Mesenteric fat pad (tissue), 1 donor: ENCODE data around the gene CD33. TPM values are rescaled to one million over a fixed set of nuclear protein-coding genes. Genes with fewer than 3 reads are reported as not detected.

ENCODE experiments used
- DNase-seq: peaks from one replicate; pipeline ENCODE4 v3.0.0-alpha.2; 2020; ENCODE audit warnings: low spot score
- microRNA-seq: library from miRNA; unstranded; fragments of <30 nt; microRNA quantifications from one replicate; pipeline ENCODE4 v1.2.0, GENCODE V29; 2020; ENCODE audit warnings: borderline number of aligned reads
- total RNA-seq: library from RNA; stranded (reverse); fragmentation: NEBNext Ultra II Directional; extraction: Animal tissue kit (Norgen Biotek cat#: 25700); gene quantifications from one replicate; pipeline ENCODE4 v1.2.1, GENCODE V29; 2021
- donor health status: DM: yes; HTN: yes; CAD: no.

CD33 gene
- total RNA-seq, 1 donor from 2014 or later, result 18.6 TPM

DNA sequence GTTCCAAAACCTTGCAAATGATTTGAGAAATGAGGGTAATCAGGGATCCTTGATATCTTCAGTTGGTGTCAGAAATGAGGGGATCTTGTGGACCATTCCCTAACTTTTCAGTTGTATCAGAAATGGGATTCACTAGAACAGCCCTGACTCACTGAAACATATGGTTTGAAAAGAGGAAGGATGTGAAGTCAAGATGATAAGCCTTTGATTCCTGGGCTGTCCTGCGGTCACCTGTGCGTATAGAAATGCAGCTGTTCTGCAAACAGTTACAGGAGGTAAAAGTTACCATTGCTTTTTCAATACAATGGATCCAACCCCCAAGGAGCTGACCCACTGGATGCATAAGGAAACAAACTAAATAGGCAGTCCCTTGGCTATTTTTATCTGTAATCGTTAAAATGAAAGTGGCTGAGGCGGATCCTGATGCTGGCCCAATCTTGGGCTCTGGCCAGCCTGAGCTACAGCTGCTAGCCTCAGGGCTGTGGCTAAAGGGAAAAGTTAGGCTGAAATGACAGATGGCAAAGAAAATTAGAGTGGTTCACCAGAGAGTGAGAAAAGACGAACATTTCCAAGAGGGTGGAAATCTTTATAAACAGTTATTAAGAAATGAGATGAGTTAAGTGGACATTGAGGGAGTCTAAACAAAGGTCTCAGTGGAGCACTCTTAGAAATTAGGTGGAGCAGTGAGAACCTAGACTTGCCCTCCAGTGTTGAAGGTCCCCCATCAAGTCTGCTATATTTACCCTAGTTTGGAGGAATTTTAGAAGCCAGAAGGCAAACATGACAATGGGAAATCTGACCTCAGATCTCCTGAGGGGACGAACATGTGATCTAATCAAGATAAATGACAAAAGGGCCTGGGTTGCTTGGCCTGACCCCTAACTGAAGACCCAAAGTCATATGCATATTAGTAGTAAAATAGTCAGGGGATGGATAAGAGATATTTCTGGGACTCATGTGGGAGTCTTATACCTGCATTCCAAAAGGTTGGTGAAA, 33.6 kb downstream of the CD33 start:
- DNase-seq, result no peak

DNA sequence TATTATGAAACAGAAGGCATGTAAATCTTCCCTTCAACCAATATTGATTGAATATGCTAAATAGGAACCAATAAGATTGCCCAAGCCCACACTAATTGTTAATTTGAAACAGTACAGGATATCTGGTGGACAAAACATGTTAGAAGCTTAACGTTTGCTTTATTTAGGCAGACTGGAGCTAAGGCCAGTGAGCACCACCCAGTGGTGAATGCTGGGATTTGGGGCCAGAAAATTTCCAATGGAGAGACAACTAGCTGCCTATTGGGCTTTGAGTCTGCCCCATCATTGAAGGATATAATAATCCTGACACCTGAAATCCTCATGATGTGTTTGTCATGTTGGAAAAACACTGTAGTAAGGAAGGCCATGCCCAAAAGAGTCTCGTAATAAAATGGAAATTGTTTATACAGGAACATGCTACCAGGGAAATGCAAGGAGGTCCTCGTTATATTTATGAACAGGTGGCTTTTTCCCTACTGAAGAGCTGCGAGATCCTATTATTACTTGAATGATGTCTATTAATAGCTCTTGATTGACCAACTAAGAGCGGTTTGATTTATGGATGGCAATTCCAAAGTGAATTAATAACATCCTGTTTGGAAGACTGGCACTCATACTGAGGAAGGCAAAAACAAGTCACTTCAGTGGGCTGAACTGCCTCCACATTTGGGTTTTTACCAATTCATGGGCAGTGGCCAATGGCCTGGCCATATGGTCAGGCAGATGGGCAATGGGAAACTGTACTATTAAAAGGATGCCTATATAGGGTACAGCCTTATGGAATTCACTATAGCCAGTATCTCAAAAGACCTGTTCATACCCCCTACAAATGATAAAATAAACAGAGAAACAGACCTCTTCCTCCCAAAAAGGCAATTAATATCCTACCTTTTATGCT, 34.7 kb downstream of the CD33 start:
- no peak for DNase-seq

- no peak for DNase-seq
These were observed 38.9 kb downstream of the CD33 start for GRCh38 chr19:51263808-51264207.

GRCh38 chr19:51271067-51271466, 46.2 kb downstream of the CD33 start:
- no peak for DNase-seq

DNA sequence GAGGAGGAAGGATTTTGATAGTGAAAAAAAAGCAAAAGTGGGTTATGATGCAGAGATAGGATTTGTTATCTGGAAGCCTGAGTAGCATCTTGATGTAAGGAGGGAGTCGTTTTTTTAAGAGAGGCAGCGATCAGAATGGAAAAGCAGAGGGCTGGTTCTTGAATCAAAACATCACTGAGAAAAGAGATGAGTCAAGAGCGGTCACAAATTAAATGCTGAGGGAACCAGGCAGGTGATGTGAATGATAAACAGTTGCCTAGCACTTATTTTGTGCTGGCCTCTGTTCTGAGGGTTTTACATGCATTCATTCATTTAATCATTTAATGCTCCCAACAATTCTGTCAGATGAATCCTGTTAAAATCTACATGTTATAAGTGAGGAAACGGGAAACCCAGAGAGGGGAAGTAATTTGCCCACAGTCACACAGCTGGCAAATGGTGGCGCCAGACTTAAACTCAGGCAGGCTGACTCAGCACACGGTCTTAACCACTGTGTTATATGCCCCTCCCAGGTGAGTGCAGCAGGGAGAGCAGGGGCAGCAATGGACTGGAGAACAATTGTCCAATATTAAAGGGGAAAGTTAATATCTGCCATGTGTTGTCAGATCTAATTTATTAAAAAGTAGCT, 47.4 kb downstream of the CD33 start:
- no peak for DNase-seq

GRCh38 chr19:51274049-51274770, 49.3 kb downstream of the CD33 start:
- DNase-seq, result no peak

DNA sequence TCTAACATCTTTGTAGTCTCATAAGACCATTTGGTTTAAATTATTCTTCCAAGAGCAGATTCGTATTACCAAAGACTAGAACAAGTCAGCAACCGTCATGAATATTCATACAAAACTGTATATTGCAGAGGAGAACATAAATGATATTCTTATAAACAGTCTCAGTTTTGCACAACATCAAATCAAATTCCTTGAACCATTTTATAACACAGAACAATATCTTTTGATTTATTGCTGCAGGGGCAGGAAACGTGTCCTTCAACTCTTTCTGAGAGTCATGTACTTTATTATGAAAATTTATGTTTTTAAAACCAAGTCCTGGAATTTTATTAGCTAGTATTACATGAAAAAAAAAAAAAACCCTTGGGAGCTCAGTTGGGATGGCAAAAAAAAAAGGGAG, 52.2 kb downstream of the CD33 start:
- no peak for DNase-seq

GRCh38 chr19:51282335-51282734, 57.5 kb downstream of the CD33 start:
- no peak for DNase-seq

DNA sequence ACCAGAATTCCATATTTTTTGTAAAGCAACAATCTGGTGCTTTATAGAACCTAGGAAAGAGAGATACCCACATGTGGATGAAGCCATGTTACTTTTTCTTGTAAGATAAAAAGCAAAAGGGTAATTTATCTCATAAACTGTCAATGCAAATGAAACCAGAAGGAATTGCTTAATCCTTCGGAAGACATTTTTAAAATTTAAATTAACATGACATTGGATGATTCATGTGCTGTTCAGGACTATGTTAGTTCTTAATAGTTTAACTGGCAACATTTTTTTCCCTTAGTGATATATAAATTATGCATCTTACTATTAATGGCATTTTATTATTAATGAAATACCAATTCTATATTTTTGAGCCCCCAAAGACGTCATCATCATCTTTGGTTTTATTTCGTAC, 60.8 kb downstream of the CD33 start:
- DNase-seq, result no peak

Small RNA genes within 50 kb of the gene (microRNA-seq; reads per million reads assigned to microRNA genes)
- gene MIR8074, result not detected

Other genes with a start within 250 kb of the CD33 start
- not detected for gene KLK7, start 241.2 kb upstream of the CD33 start, total RNA-seq
- not detected for gene KLK8, start 223.5 kb upstream of the CD33 start, total RNA-seq
- not detected for gene KLK10, start 205.4 kb upstream of the CD33 start, total RNA-seq
- not detected for gene KLK11, start 198.5 kb upstream of the CD33 start, total RNA-seq
- gene KLK12, start 190.1 kb upstream of the CD33 start, total RNA-seq, result not detected
- gene KLK13, start 160.0 kb upstream of the CD33 start, total RNA-seq, result not detected
- not detected for gene KLK14, start 142.2 kb upstream of the CD33 start, total RNA-seq
- gene CTU1, start 116.7 kb upstream of the CD33 start, total RNA-seq, result 10.0 TPM
- 19.0 TPM for gene SIGLEC9, start 100.2 kb upstream of the CD33 start, total RNA-seq
- gene SIGLEC7, start 82.8 kb upstream of the CD33 start, total RNA-seq, result 8.1 TPM
- gene SIGLECL1, start 26.0 kb downstream of the CD33 start, total RNA-seq, result not detected
- gene IGLON5, start 86.6 kb downstream of the CD33 start, total RNA-seq, result 3.7 TPM
- 2.4 TPM for gene VSIG10L, start 117.1 kb downstream of the CD33 start, total RNA-seq
- 194 TPM for gene ETFB, start 141.3 kb downstream of the CD33 start, total RNA-seq
- 4.4 TPM for gene CLDND2, start 143.9 kb downstream of the CD33 start, total RNA-seq
- 3.7 TPM for gene NKG7, start 147.6 kb downstream of the CD33 start, total RNA-seq
- not detected for gene LIM2, start 162.9 kb downstream of the CD33 start, total RNA-seq
- gene C19orf84, start 165.5 kb downstream of the CD33 start, total RNA-seq, result not detected
- gene SIGLEC10, start 192.6 kb downstream of the CD33 start, total RNA-seq, result 5.2 TPM
- gene SIGLEC8, start 233.4 kb downstream of the CD33 start, total RNA-seq, result 0.39 TPM